Measurements from ENCODE around the gene TMEM191B.
"Not testable (repeated sequence)": the region's sequence is repeated elsewhere in the genome, so short reads cannot be mapped to it uniquely, and the experiment has no call there.

DNA sequence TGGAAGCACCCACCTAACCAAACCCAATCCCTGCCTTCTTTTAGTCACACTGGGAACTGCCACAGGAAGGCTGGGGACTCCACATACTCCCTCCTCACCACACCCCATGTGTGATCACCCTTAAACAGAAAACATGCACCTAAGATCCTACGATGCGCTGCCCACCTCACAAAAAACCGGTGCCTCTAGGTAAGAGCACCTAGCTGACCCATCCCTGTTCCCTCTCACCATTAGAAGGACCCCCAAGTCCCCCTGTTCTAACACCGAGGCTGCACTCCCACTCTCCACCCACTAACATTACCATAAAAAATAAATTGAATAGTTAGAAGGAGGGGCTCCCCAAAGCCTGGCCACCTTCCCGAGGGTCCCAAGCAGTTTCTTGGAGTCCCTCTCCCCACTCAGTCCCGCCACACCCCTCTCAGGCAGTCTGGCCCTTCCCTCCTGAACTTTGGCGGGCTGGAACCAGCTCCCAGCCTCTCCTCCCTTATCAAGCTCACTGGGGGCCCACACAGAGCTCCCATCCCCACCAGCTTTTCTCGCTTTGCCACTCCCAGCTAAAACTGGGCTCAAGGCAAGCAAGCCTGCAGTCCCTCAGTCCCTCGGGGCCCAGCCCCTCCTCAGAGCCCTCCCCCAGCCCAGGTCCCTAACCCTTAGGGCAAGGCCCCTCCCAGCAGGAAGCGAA is 46.0 kb downstream of the TMEM191B start:
- TF ChIP-seq, protein P1, sequence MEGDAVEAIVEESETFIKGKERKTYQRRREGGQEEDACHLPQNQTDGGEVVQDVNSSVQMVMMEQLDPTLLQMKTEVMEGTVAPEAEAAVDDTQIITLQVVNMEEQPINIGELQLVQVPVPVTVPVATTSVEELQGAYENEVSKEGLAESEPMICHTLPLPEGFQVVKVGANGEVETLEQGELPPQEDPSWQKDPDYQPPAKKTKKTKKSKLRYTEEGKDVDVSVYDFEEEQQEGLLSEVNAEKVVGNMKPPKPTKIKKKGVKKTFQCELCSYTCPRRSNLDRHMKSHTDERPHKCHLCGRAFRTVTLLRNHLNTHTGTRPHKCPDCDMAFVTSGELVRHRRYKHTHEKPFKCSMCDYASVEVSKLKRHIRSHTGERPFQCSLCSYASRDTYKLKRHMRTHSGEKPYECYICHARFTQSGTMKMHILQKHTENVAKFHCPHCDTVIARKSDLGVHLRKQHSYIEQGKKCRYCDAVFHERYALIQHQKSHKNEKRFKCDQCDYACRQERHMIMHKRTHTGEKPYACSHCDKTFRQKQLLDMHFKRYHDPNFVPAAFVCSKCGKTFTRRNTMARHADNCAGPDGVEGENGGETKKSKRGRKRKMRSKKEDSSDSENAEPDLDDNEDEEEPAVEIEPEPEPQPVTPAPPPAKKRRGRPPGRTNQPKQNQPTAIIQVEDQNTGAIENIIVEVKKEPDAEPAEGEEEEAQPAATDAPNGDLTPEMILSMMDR (conservative IDR thresholded peaks at IDR 0.05; ENCODE audit: low read length) = not testable (repeated sequence)
- TF ChIP-seq EZH2phosphoT487 (IDR thresholded peaks at IDR 0.05; ENCODE audit: borderline replicate concordance) = not testable (repeated sequence)

Data from Loucy (cell line).